Adrenal gland (tissue), 19 donors: ENCODE data around the gene MPP2. TPM values are rescaled to one million over a fixed set of nuclear protein-coding genes. Genes with fewer than 3 reads are reported as not detected.

Experiments
- DNase-seq, 7 donors: peaks; one replicate each; pipeline ENCODE4 v3.0.0-alpha.2; 2019 to 2020
- H3K27ac ChIP-seq, 5 donors: fragments of 200-600 bp; sonication (generic) in 4 of 5; 1 replicate in 3 of 5; 2 replicates in 2 of 5; pipeline versions ENCODE4 v1.5.1 to v1.8.0; 2016 to 2020; ENCODE audit warnings: mild to moderate bottlenecking in 1 of 5
- H3K27me3 ChIP-seq: fragments of 200-600 bp; 2 replicates; pipeline ENCODE4 v1.8.0; 2021
- H3K36me3 ChIP-seq, 2 donors: fragments of 200-600 bp; replicated peaks in 1 of 2; 1 replicate in 1 of 2; 2 replicates in 1 of 2; pipeline versions ENCODE4 v1.5.1 to v1.8.0; 2018 to 2022
- H3K4me1 ChIP-seq, 2 donors: fragments of 200-600 bp; replicated peaks in 1 of 2; 1 replicate in 1 of 2; 2 replicates in 1 of 2; pipeline versions ENCODE4 v1.5.1 to v1.8.0; 2018 to 2021
- H3K4me3 ChIP-seq, 4 donors: fragments of 200-600 bp; sonication (generic) in 3 of 4; one replicate each; pipeline ENCODE4 v1.5.1; 2016 to 2018
- H3K9me3 ChIP-seq, 3 donors: fragments of 200-600 bp; sonication (generic) in 1 of 3; replicated peaks in 1 of 3; 1 replicate in 2 of 3; 2 replicates in 1 of 3; pipeline versions ENCODE4 v1.5.1 to v1.8.0; 2016 to 2021
- POLR2A ChIP-seq, 2 donors: fragments of 450-650 bp; IDR thresholded peaks; one replicate each; pipeline ENCODE4 v1.6.1; 2017; ENCODE audit warnings: antibody characterized with exemption in 2 of 2, mild to moderate bottlenecking in 2 of 2, moderate library complexity in 1 of 2
- WGBS, 4 donors: extraction: QIAGEN DNeasy Blood & Tissue Kit in 2 of 4; methylation state at CpG; one replicate each; pipeline versions ENCODE4 v1.1.5 to v1.1.7; 2013 to 2017; 5-methylcytosine and 5-hydroxymethylcytosine counted together
- intact Hi-C, 2 donors: fragments of 100-400 bp; cut with DNase I; formaldehyde crosslinking; loops; one replicate each; pipeline versions ENCODE4 v1.14.1 to v1.15.0; 2022 to 2023
- long read RNA-seq, 10 donors: library from polyadenylated mRNA in 3 of 10; unstranded in 2 of 10; stranded (forward) in 1 of 10; transcript quantifications; one replicate each; pipeline ENCODE4 v2.0.0 and lab custom pipeline, GENCODE V29; 2021 to 2026
- polyA plus RNA-seq, 3 donors: library from polyadenylated mRNA; stranded (reverse); fragments of 200-250 nt in 2 of 3; fragments of 350-450 nt in 1 of 3; fragmentation: Illumina TruSeq in 1 of 3; extraction: RNeasy Lipid Tissue Mini Kit (QIAGEN cat#74804) in 1 of 3; gene quantifications; one replicate each; pipeline ENCODE4 v1.2.3, GENCODE V29; 2013 to 2014
- total RNA-seq, 9 donors: library from RNA; depleted of rRNA in 4 of 9; stranded (reverse); fragments of >200 nt in 4 of 9; fragments of 120-200 nt in 1 of 9; fragmentation: NEBNext Ultra II Directional in 1 of 9; extraction: Animal tissue kit (Norgen Biotek cat#: 25700) in 1 of 9; gene quantifications; one replicate each; pipeline versions ENCODE4 v1.1.0 to v1.2.4, GENCODE V29; 2013 to 2023
- TF ChIP-seq, protein P1 (sequence below), 6 experiments: fragments of 450-650 bp in 4 of 6; fragments of 200-600 bp in 2 of 6; sonication (generic) in 1 of 6; IDR thresholded peaks; 1 replicate in 5 of 6; 2 replicates in 1 of 6; pipeline versions ENCODE4 v1.5.1 to v1.8.0; 2016 to 2021; ENCODE audit warnings: antibody characterized with exemption in 6 of 6, mild to moderate bottlenecking in 2 of 6, moderate library complexity in 1 of 6
- donor health status: healthy with polysubstance abuse.
- donor health status: Bipolar disorder and iron deficiency.
- donor health status: DM: yes; HTN: yes; CAD: no.
- donor health status: DM: no; HTN: no; CAD: no.
- donor health status: DM: no; HTN: no; CAD: no.
- donor health status: DM: yes; HTN: yes; CAD: no.

Gene MPP2
- 10 to 100 TPM in 1 of 9 donors, 1 to 10 TPM in 6, under 1 TPM in 2; 0.29 to 16.0 (median 2.0) TPM for total RNA-seq
- 1 to 10 TPM; 1.2 to 4.1 (median 3.0) TPM for polyA plus RNA-seq
- long read RNA-seq, donor 1: 0 reads
- long read RNA-seq, donor 2, full-length matches to known transcripts: 1 of 1 reads
- long read RNA-seq, donor 2, partial matches to known transcripts: 0 of 1 reads
- long read RNA-seq, donor 2, other reads (novel, unspliced or antisense): 0 of 1 reads
- long read RNA-seq, donor 3: 0 reads
- long read RNA-seq, donor 4: 0 reads
- long read RNA-seq, donor 5, full-length matches to known transcripts: 1 of 1 reads
- long read RNA-seq, donor 5, partial matches to known transcripts: 0 of 1 reads
- long read RNA-seq, donor 5, other reads (novel, unspliced or antisense): 0 of 1 reads
- long read RNA-seq, donor 6, partial matches to known transcripts: 1 of 3 reads
- long read RNA-seq, donor 6, other reads (novel, unspliced or antisense): 2 of 3 reads
- long read RNA-seq, donor 7: 0 reads
- long read RNA-seq, donor 8: 0 reads
- long read RNA-seq, donor 9: 0 reads
- long read RNA-seq, donor 10: 0 reads

DNA sequence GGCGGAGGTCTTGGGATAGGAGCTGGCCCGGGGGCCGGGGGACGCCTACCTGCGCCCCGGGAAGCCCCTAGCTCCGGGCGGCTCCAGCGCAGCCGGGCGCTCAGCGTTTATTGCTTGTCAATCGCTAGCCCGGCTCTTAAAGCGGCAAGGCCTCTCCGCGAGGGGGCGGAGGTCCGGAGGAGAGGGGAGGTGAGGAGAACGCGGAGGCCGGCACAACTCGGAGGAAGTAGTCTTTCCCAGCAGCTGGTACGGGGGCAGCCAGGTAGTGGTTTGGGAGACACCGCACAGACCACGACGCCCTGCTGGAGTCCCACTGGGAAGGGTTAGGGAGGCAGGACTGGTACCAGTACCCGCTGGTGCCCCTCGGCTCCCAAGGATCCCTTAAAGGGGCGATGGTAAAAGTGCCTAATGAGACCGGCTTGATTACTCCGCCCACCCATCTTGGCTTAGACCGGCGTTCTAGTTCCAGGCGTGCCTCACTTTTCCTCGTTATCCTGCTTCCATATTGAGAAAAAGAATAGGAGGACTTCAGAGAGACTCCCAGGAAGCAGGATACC, at the start of gene MPP2:
Gene MPP2 (minus strand): TSS at position 112 of the 557 bp plus-strand sequence. CDS start 3,076 bp downstream, outside the sequence.
- Histone ChIP-seq H3K4me3 (peak within 1 kb of the TSS in 3 of 4 donors; percentile 13 to 63 (median 54)), H3K27ac (peak within 1 kb of the TSS in 3 of 5 donors; percentile 30 to 83 (median 55)), H3K36me3 (no peaks in the 10 kb centered on the region), H3K9me3 (no peaks in the 10 kb centered on the region), H3K27me3 (peaks cover 30% of the 10 kb centered on the region), H3K4me1 (peaks cover 8 to 16% of the 10 kb centered on the region in 2 donors)
- TF ChIP-seq POLR2A (IDR thresholded peaks at IDR 0.05): no peak
- TF ChIP-seq, protein P1, sequence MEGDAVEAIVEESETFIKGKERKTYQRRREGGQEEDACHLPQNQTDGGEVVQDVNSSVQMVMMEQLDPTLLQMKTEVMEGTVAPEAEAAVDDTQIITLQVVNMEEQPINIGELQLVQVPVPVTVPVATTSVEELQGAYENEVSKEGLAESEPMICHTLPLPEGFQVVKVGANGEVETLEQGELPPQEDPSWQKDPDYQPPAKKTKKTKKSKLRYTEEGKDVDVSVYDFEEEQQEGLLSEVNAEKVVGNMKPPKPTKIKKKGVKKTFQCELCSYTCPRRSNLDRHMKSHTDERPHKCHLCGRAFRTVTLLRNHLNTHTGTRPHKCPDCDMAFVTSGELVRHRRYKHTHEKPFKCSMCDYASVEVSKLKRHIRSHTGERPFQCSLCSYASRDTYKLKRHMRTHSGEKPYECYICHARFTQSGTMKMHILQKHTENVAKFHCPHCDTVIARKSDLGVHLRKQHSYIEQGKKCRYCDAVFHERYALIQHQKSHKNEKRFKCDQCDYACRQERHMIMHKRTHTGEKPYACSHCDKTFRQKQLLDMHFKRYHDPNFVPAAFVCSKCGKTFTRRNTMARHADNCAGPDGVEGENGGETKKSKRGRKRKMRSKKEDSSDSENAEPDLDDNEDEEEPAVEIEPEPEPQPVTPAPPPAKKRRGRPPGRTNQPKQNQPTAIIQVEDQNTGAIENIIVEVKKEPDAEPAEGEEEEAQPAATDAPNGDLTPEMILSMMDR (IDR thresholded peaks at IDR 0.05): peak in 1 of 6 experiments; percentile 29
- intact Hi-C loops: no loop called here
- WGBS, 4 donors: 6 to 8% (median 7%) methylated on average over 8 to 36 of the region's 36 CpGs
- DNase-seq: peak in 5 of 7 donors; percentile 18 to 76 (median 46)

- H3K9me3 ChIP-seq: no peaks in the 10 kb centered on the region
- H3K27ac ChIP-seq: no peak overlapping the region
- H3K36me3 ChIP-seq: no peaks in the 10 kb centered on the region
- no peak overlapping the region for H3K4me3 ChIP-seq
- TF ChIP-seq, protein P1 (IDR thresholded peaks at IDR 0.05): no peak
- TF ChIP-seq POLR2A (IDR thresholded peaks at IDR 0.05): no peak
- H3K4me1 ChIP-seq: no peaks in the 10 kb centered on the region
- peaks cover 20% of the 10 kb centered on the region for H3K27me3 ChIP-seq
- DNase-seq: no peak
- WGBS, 4 donors: 74 to 83% (median 80%) methylated on average over 8 of the region's 8 CpGs
- intact Hi-C loops: no loop called here
Observed at GRCh38 chr17:43956222-43956621, 48.9 kb upstream of the MPP2 start.

- no peak for DNase-seq
- Histone ChIP-seq H3K27ac (no peak within 1 kb of the TSS), H3K27me3 (peaks cover 29% of the 10 kb centered on the region), H3K4me1 (no peaks in the 10 kb centered on the region), H3K4me3 (no peak within 1 kb of the TSS), H3K36me3 (no peaks in the 10 kb centered on the region), H3K9me3 (no peaks in the 10 kb centered on the region)
- intact Hi-C loops: no loop called here
- no peak for TF ChIP-seq POLR2A (IDR thresholded peaks at IDR 0.05)
- TF ChIP-seq, protein P1 (IDR thresholded peaks at IDR 0.05): no peak
- WGBS, 4 donors: 48 to 71% (median 63%) methylated on average over 3 to 11 of the region's 11 CpGs
Observed at GRCh38 chr17:43953746-43954145, 46.4 kb upstream of the MPP2 start, which contains the start of gene PYY. PYY (minus strand) TSS chr17:43953940; CDS start chr17:43953483, 457 bp downstream.
